ENCODE results near the gene LGR6. TPM values are rescaled to one million over a fixed set of nuclear protein-coding genes. Genes with fewer than 3 reads are reported as not detected.
"Not testable (repeated sequence)": the region's sequence is repeated elsewhere in the genome, so short reads cannot be mapped to it uniquely, and the experiment has no call there.

LGR6 gene
- total RNA-seq, 6 donors from 2014 or later: 0.46 to 5.2 (median 1.1) TPM

GRCh38 chr1:202235856-202236837 lies 42.5 kb downstream of the LGR6 start:
- Histone ChIP-seq H3K9me3 (no peaks in the 10 kb centered on the region), H3K27ac (no peak overlapping the region), H3K27me3 (no peaks in the 10 kb centered on the region), H3K4me1 (no peaks in the 10 kb centered on the region), H3K4me3 (no peak overlapping the region), H3K36me3 (no peaks in the 10 kb centered on the region)
- TF ChIP-seq POLR2AphosphoS5 (IDR thresholded peaks at IDR 0.05): no peak
- TF ChIP-seq EP300 (IDR thresholded peaks at IDR 0.05): no peak
- peak; percentile 79 to 92 (median 88) for TF ChIP-seq CTCF (IDR thresholded peaks at IDR 0.05)
- no peak for TF ChIP-seq POLR2A (IDR thresholded peaks at IDR 0.05)
- 67 to 74% methylated on average over 14 to 19 of the region's 19 CpGs for WGBS, 2 donors
- DNase-seq: peak in 1 of 2 donors; percentile 65
- peak; percentile 84 to 87 for ATAC-seq (ENCODE audit: low FRiP score in 2 of 2)

GRCh38 chr1:202237052-202237451 lies 43.5 kb downstream of the LGR6 start:
- TF ChIP-seq CTCF (IDR thresholded peaks at IDR 0.05) (peak in 4 of 6 experiments; percentile 24 to 46 (median 27)), EP300 (IDR thresholded peaks at IDR 0.05) (no peak), POLR2A (IDR thresholded peaks at IDR 0.05) (no peak), POLR2AphosphoS5 (IDR thresholded peaks at IDR 0.05) (no peak)

GRCh38 chr1:202238914-202239313 lies 45.3 kb downstream of the LGR6 start:
- no peak overlapping the region for H3K27ac ChIP-seq
- no peaks in the 10 kb centered on the region for H3K9me3 ChIP-seq
- H3K4me1 ChIP-seq: peaks cover 0 to 5% (median 0%) of the 10 kb centered on the region in 4 donors
- no peak for TF ChIP-seq EP300 (IDR thresholded peaks at IDR 0.05)
- no peak for TF ChIP-seq POLR2A (IDR thresholded peaks at IDR 0.05)
- no peak for TF ChIP-seq CTCF (IDR thresholded peaks at IDR 0.05)
- no peak for TF ChIP-seq POLR2AphosphoS5 (IDR thresholded peaks at IDR 0.05)
- 92 to 93% methylated on average over 17 to 22 of the region's 22 CpGs for WGBS, 2 donors
- ATAC-seq (ENCODE audit: low FRiP score in 2 of 2): no peak
- DNase-seq: no peak
- H3K27me3 ChIP-seq: no peaks in the 10 kb centered on the region
- no peak overlapping the region for H3K4me3 ChIP-seq
- H3K36me3 ChIP-seq: no peaks in the 10 kb centered on the region

More at GRCh38 chr1:202237052-202237451, 43.5 kb downstream of the LGR6 start:
- 40 to 47% methylated on average over 8 of the region's 8 CpGs for WGBS, 2 donors
- Histone ChIP-seq H3K27me3 (no peaks in the 10 kb centered on the region), H3K9me3 (no peaks in the 10 kb centered on the region), H3K27ac (no peak overlapping the region), H3K36me3 (no peaks in the 10 kb centered on the region), H3K4me3 (no peak overlapping the region), H3K4me1 (peaks cover 0 to 5% (median 0%) of the 10 kb centered on the region in 4 donors)
- DNase-seq (no peak), ATAC-seq (ENCODE audit: low FRiP score in 2 of 2) (peak in 1 of 2 donors; percentile 68)

GRCh38 chr1:202240226-202240625 lies 46.6 kb downstream of the LGR6 start:
- not testable (repeated sequence) for H3K27ac ChIP-seq; H3K9me3 ChIP-seq; ATAC-seq (ENCODE audit: low FRiP score in 2 of 2); H3K27me3 ChIP-seq; H3K4me1 ChIP-seq; DNase-seq; H3K4me3 ChIP-seq; H3K36me3 ChIP-seq
- 54 to 67% methylated on average over 3 of the region's 3 CpGs for WGBS, 2 donors

GRCh38 chr1:202240956-202241355 lies 47.4 kb downstream of the LGR6 start:
- no peak for TF ChIP-seq POLR2A (IDR thresholded peaks at IDR 0.05)
- TF ChIP-seq EP300 (IDR thresholded peaks at IDR 0.05): no peak
- TF ChIP-seq POLR2AphosphoS5 (IDR thresholded peaks at IDR 0.05): no peak
- TF ChIP-seq CTCF (IDR thresholded peaks at IDR 0.05): no peak
- Histone ChIP-seq H3K36me3 (no peaks in the 10 kb centered on the region), H3K27ac (no peak overlapping the region), H3K4me1 (peaks cover 0 to 5% (median 0%) of the 10 kb centered on the region in 4 donors), H3K4me3 (no peak overlapping the region), H3K27me3 (no peaks in the 10 kb centered on the region), H3K9me3 (no peaks in the 10 kb centered on the region)
- ATAC-seq (ENCODE audit: low FRiP score in 2 of 2) (no peak), DNase-seq (no peak)
- WGBS, 2 donors: 74 to 79% methylated on average over 4 of the region's 4 CpGs

Measured in upper lobe of left lung (tissue), 6 donors.